Midbrain (tissue), 1 donor: ENCODE measurements around the gene PPP6R3.

ENCODE experiments used
- DNase-seq: peaks from one replicate; lab custom pipeline; 2025; lab: John Stamatoyannopoulos, UW

The PPP6R3 gene

DNA sequence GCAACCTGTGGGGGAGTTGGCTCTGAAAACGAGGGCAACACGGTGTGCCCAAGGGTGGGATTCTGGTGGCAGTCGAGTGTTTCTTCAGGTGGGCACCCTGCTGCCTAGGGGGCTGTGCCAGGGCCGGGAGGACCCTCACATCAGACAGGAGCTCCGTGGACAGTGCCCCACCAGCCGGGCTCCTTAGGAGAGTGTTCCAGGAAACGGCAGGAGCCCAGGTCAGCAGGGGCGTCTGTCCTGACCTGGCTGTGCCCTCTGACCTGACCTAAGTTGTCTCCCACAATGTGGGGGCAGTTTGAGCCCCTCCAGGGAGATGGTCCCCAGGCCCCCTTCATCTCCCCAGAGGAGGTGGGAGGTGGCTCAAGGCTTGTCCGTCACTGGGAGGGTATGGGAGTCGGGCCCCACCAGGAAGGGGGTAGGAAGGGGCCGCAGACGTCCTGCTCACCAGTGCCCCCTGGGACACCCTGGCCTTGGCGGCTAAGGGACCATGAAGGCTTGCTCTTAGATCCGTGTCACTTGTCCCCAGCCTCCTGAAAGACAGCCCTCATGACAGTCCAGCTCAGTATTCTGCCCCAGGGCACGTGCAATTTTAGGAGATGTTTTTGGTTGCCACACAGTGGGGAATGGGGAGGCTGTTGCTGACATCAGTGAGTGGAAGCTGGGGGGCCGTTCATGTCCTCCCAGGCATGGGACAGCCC is 191.6 kb downstream of the PPP6R3 start:
- DNase-seq = no peak

DNA sequence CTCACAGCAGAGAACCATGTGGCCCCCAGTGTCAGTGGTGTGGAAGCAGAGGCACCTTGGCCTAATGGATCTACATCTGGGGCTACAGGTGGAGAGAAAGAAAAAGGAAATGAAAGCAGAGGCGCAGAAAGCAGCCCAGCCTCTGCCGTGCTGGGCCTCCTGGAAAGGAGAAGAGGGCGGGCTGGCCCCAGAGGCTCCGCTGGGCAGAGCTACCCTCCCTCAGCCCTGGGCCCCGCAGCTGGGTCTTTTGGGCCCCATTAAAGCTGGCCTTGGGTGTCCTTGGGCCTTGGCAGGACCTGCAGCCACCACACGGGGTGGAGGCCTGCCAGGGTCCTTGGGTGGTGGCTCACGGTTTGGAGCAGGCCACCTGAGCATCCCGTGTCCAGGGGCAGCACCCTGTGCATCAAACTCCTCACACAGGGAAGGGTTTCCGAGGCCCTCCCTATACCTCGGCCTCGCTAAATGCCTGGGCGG is 192.2 kb downstream of the PPP6R3 start:
- DNase-seq = no peak

DNA sequence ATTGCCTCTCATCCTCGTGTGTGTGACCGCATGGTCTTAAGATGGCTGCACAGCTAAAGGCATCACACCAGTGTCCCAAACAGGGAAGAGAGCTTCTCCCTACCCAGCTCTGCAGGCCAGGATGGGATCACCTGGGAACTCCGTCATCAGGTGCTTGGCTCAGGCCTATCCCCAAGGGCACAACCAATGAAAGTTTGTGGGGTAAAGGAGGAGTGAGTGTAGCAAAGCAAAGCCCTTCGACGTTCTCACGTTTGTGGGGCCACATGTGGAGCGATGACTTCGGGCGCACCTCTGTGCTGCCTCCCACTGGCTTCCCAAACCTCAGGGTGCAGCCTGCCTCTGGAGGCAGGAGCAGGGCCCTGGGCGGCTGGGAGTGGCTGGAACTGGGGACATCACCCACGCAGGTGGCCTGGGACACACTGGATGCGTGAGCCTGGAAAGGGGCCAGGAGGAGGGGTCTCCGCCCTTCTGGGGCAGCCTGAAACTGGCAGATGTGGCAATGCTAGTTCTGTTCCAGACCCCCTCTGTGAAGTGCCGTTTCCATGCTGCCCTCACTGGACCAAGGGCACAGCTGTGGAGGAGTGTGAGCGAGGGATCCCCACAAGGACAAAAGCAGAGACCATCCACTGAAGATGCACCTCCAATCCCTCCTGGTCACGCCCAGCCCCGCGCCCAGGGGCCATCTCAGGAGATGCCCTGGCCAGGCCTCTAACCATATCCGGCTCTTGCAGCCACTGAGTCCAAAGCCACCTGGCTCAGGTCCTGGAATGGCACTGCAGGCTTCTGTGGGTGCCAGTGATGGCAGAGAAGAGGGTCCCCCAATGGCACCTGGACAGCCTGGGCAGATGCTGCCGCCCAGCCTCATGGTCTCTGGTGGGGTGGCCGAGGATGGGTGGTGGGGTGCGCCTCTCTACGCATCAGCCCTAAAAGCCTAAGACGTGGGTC is 193.2 kb downstream of the PPP6R3 start:
- no peak for DNase-seq

DNA sequence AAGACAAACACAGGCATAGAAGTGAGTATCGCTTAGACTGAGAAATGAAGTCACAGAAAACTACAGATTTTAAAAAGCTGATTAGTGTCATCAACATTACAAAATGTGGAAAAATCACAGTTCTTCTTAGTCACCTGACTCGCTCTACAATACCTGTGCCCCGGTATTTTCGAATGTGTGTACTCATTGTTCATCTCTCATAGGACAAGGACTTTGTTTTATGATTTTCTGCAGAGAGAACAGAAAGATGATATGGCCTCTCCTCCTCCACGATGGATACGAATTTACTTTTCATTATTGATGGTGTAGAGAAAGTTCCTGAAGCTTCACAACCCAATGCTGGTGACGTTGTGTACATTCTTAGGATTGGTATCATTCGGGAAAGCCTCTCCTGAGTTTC is 194.4 kb downstream of the PPP6R3 start:
- DNase-seq = no peak

DNA sequence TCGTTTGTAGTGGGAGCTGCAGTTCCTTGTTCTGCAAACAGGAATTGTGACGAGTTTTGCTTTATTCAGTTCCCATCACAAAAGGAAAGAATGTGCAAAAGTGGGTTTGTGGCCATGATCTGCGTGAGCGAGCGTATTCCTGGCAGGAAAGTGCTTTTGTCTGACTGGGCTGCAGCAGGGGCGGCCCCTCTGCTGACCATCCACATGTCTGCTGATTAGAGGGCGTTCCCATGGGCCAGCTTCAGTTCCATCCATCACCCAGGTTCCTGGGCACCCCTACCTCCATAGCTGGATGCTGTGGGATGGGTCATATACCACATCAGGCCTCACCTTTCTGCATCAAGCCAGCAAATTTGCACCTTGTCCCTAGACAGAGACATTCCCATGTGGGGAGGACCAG is 194.9 kb downstream of the PPP6R3 start:
- no peak for DNase-seq

DNA sequence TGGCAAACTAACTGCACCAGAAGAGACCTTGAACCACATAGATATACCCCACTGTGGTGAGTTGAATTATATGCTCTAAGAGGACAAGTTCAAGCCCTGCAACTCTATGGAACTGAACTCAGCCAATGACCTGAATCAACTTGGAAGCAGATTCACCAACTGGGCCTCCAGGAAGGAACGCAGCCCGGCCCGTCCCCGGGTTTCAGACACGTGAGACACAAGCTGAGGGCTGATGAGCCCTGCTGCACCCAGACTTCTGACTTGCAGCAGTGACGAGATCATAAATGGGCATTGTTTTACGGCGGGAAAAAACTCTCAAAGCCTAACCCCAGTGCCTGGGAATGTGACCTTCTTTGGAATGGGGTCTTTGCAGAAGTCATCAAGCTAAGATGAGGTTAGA is 195.3 kb downstream of the PPP6R3 start:
- no peak for DNase-seq

DNA sequence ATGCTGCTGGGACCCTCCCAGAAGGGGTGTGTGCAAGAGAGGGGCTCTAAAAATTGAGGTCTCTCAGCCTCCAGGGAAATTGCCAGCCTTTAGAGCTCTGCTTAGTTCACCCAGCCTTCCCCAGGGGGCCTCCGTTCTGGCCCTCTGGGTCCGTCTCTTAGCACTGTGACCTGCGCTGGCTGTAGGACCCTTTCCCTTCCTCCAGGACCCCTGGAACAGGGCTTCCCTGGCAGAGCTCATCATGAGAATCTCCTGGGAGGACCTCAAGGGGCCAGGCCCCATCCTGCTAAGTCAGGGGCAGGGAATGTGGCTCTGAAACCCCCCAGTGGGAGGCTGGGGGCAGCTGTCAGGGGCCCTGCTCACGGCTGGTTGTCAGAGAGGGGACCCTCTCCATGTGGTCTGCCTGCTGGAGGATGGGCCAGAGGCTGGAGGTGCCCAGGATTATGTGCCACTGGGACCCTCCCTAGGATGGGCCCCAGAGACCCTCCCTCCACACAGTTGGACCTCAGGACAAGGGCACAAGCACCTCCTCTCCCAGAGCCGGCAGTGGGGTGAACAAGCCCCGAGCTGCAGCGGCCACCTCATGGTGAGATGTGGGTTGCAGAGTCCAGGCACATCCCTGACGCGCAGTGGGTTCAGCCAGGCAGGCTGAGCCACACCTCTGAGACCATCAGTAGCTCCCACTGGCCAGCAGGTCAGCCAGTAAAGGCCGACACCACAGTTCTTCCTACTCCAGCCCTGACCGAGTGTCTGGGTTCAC is 196.6 kb downstream of the PPP6R3 start:
- no peak for DNase-seq

DNA sequence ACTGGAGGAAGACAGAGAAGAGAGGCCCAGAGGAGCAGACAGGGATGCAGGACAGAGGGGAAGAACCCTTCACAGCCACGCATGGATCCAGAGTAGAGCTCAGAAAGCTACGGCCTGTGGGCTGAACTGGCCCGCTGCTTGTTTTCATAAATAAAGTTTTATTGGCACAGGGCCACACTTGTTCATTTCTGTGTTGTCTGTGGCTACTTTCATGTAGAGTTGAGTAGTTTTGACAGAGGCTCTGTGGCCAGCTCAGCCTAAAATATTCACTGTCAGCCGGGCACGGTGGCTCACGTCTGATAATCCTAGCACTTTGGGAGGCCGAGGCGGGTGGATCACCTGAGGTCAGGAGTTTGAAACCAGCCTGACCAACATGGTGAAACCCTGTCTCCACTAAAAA is 197.5 kb downstream of the PPP6R3 start:
- no peak for DNase-seq

DNA sequence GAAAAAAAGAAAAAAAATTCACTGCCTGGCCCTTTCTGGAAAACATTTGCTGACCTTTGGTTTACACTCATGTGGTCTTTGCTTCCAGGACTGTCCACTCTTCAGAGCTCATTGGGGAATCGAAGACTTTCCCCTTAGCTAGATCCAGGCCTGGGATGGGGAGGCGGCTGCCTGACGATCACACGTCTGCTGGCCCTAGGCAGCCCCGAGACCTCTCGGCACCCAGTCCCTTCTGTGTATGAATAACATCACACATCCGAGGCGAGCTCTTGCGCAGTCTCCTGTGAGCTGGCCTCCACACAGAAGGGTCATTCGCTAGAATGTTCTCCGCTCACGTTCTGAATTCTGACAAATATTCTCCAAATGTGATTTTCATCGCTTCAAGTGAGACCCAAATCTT is 198.1 kb downstream of the PPP6R3 start:
- DNase-seq = no peak

DNA sequence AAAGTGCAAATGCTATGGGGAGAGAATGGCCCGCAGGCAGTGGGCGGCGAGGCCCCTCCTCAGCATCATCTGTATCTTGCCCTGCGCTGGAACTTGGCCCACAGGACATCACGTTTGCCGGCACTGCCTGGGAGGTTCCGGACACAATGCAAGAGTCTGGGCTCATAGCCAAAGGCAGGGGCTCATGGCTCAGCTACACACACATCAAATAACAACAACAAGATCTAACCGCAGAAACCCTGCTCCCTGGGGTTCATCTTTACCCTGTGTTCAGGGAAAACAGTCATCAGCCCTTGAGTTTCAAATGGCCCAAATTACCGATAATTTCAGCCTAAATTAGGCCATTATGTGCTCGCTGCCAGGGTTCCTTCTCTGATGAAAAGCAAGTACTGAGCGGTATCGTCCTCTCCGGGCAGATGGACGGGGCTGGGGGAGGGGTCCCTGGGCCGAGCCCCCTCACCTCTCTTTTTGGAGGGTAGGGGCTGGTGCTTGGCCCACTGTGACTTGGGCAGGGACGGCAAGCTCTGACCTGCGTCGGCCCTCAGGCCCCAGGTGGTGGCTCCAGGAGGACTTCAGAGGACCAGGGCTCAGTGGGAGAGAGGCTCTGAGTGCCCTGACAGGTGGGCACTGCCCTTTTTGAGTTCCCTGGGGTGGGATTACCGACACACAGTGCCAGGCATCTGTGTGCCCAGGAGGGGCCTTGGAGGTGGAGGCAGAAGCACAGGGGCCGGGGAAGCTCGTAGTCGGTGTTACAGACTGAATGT is 198.8 kb downstream of the PPP6R3 start:
- no peak for DNase-seq

DNA sequence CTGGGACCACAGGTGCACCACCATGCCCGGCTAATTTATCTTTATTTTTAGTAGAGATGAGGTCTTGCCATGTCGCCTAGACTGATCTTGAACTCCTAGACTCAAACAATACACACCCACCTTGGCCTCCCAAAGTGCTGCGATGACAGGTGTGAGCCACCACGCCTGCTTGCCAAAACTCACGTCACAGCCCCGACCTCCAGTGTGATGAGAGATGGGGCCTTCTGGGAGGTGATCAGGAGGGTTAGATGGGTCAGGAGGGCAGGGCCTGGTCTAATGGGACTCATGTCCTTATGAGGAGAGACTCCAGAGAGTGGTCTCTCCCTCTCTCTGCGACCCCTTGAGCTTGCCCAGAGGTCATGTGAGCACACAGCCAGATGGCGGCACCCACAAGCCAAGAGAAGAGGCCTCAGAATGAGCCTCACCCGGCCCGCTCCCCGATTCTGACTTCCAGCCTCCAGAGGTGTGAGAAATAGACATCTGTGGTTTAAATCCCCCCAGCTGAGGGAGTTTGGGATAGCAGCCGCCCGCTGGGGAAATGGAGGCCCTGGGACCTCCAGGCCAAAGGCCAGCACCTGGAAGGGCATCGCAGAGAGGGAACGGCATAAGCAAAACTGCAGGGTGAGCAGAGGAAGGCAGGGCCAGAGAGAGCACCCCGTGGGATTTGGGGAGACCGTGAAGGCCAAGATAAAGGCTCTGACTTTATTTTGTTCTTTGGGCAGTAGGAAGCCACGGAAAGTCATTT is 199.7 kb downstream of the PPP6R3 start:
- no peak for DNase-seq

DNA sequence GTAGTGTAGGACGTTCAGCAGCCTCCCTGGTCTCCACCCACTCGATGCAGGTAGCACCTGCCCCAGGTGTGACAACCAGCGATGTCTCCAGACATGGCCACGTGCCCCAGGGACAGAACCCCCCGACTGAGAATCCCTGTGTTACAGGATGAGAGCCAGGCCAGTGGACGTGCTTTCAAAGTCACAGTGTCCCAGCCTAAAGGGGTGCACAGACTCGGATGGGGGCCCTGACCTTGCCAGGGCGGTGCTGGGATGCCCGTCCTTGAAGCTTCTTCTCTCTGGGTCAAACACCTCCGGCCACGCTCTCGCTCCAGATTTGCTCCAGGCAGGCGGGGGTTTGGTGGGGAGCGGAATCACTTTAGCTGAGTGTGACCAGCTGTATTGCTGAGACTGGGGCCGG is 200.5 kb downstream of the PPP6R3 start:
- no peak for DNase-seq

DNA sequence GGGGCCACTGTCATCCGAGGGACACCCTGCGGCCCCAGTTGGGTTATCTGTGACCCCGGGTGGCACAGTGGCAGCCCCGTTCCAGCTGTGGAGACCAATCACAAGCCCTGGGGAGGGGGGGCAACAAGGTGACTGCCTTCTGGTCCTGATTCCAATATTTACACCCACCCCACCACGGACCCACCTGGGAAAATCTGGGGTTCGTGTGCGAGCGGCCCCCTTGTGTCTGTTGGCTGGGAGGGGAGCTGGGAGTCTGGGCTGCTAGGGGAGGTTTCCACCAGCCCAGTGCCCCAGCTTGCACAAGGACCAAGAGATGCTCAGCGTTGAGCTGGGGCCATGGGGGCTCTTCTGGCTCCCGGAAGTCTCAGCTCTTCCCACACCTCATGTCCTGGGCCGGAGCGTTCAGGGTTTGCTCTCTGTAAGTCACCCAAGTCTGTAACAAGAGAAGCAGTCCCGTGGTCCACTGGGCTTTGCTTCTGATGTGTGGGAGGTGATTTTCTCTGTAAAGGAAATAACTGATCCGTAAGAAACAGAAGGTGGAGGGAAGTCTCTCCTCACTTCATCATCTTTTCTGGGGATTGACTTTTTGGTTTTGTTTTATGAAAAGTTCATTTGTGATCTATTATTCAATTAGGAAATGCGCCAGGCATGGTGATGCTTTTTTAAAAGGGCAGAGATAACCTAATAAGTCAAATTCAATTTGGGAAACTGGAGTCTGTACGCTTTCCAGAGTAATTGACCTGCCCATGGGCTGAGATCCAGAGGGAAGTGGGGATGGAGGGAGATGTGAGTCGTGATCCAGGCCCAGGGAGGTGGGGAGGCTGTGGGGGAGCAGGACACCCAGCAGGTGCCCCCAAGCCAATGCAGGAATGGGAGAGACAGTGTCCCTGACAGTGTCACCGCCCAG is 201.4 kb downstream of the PPP6R3 start:
- DNase-seq = no peak

DNA sequence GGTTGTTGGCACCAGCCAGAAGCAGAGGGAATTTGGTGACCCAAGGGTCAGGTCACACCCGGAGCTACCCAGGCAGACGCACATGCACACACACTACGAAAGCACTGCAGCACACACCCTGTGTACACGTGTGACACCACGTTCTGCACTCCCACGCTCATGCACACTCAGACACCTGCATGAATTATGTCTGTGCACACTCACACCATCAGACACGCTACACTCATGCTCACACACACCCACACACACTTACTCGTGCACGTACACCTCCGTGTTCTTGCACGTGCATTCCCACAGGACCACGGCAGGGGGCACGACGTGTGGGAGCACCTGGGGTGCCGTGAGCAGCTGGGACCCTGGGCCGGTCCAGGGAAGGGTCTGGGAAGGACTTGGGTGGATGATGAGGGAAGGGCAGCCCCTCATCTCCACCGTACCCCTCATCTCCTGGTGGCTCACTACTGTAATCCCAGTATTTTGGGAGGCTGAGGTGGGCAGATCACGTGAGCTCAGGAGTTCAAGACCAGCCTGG is 203.0 kb downstream of the PPP6R3 start:
- no peak for DNase-seq

DNA sequence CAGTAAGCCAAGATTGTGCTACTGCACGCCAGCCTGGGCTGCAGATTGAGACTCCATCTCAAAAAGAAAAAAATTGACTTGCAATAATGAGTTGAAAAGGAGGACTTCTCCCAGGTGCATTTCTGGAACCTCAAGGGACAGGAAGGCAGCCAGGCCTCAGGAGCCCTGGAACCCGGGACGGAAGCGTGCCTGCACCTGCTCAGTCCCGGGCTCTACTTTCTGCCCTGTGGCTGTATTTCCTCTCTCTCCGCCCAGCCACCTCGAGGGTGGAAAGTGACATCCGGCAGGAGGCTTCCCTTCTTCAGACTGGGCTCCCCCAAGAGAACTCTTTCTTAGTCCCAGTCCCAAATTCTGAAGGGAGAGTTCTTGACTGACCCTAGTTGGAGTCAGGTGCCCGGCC is 203.6 kb downstream of the PPP6R3 start:
- no peak for DNase-seq

DNA sequence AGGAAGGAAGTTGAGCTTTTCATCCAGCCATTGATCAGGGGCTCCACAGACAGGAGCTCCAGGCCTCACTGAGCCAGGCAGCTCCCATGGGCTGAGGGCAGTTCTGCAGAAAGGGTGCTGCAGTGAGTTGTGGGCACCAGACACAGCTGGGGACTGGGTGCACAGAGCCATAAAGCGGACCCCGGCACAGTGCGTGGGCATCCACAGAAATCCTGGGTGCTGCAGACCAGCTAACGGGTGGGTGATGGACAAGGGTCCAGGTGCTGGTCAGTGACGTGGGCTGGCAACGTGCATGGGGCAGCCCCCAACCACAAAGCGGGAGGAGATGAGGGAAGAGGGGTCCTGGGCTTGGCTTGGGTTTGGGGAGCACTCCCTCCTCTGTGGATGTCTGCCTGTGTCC is 204.4 kb downstream of the PPP6R3 start:
- no peak for DNase-seq
